OCI-M1 (cell line): ENCODE results near the gene SPTBN4.
"Not testable (repeated sequence)": the region's sequence is repeated elsewhere in the genome, so short reads cannot be mapped to it uniquely, and the experiment has no call there.

Source experiments
- DNase-seq: peaks from one replicate; lab custom pipeline; 2025; lab: John Stamatoyannopoulos, UW

SPTBN4 gene

GRCh38 chr19:40466985-40467734, at the start of gene SPTBN4:
Gene SPTBN4, plus strand, starts transcription at chr19:40467001. Its CDS starts 5,621 bp downstream, at chr19:40472622.
- DNase-seq: no peak

GRCh38 chr19:40417643-40417981, 49.2 kb upstream of the SPTBN4 start:
- no peak for DNase-seq

GRCh38 chr19:40418040-40418439, 48.8 kb upstream of the SPTBN4 start:
- no peak for DNase-seq

- no peak for DNase-seq
Measured at GRCh38 chr19:40419066-40419612, 47.7 kb upstream of the SPTBN4 start.

- no peak for DNase-seq
Measured at GRCh38 chr19:40419780-40420179, 47.0 kb upstream of the SPTBN4 start.

- DNase-seq: no peak
Measured at GRCh38 chr19:40420451-40420765, 46.4 kb upstream of the SPTBN4 start.

GRCh38 chr19:40420766-40421765, 45.7 kb upstream of the SPTBN4 start:
- DNase-seq: peak; percentile 97

- no peak for DNase-seq
Measured at GRCh38 chr19:40421993-40422747, 44.6 kb upstream of the SPTBN4 start.

- no peak for DNase-seq
Measured at GRCh38 chr19:40422748-40423566, 43.8 kb upstream of the SPTBN4 start.

GRCh38 chr19:40423938-40424337, 42.9 kb upstream of the SPTBN4 start:
- no peak for DNase-seq

GRCh38 chr19:40424637-40425449, 42.0 kb upstream of the SPTBN4 start:
- DNase-seq: peak; percentile 77

GRCh38 chr19:40425450-40426287, 41.1 kb upstream of the SPTBN4 start, which contains the start of gene SERTAD1:
Gene SERTAD1, minus strand, starts transcription at chr19:40425992. Its CDS starts 2,446 bp downstream, at chr19:40423546.
- DNase-seq: peak; percentile 100

GRCh38 chr19:40428197-40428596, 38.6 kb upstream of the SPTBN4 start:
- not testable (repeated sequence) for DNase-seq

- not testable (repeated sequence) for DNase-seq
Measured at GRCh38 chr19:40430242-40430641, 36.6 kb upstream of the SPTBN4 start.

- DNase-seq: no peak
Measured at GRCh38 chr19:40431698-40432097, 35.1 kb upstream of the SPTBN4 start.

GRCh38 chr19:40432760-40433159, 34.0 kb upstream of the SPTBN4 start:
- DNase-seq: not testable (repeated sequence)

GRCh38 chr19:40433391-40434216, 33.2 kb upstream of the SPTBN4 start:
- DNase-seq: peak; percentile 95

GRCh38 chr19:40438284-40438683, 28.5 kb upstream of the SPTBN4 start:
- DNase-seq: no peak
